Stimulated activated CD8-positive, alpha-beta memory T cell treated with anti-CD3 and anti-CD28 coated beads, Interleukin-4, amount 100 ng/mL, for 4 hours (primary cell): ENCODE measurements around the gene PLCH2.

Experiments
- DNase-seq, 2 donors: peaks; one replicate each; pipeline ENCODE4 v3.0.0-alpha.2; 2020; ENCODE audit warnings: low read depth in 2 of 2, low spot score in 1 of 2

Gene PLCH2

DNA sequence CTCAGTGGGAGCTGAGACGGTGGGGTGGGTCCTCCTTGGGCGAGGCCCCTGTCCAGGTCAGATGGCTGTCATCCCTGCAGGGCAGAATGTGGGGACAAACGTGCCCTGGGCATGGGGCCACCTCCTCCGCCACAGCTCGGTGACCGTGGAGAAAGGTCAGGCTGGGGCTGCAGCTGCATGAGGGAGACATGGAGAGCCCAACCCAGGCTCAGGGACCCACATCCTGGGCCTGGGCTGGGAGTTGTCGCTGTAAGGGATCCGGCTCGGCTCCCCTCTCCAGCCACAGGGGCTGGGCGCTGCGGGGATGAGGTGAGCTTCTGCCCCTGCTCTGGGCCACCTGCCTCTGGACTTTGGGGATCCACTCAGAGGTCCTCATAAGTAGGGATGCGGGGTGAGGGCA is 518 bp upstream of the PLCH2 start:
- DNase-seq: no peak

DNA sequence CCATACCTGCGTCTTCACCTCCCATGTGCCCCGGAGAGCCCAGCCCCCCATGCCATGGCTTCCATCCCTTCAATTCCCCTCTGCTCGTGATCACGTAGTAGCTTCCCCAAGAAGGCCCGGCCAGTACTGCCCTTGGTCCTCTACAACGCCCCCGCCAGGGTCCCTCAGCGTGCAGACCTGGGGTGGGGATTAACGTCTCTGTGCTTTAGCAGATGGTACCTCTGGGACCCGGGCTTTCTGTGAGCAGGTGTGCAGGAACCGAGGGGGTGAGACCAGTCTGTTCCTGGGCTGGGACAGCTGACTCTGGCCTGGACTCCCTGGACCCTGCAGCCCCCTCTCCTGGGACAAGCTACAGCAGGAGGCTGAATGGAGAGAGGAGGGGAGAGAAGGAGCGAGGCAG is 1.2 kb downstream of the PLCH2 start:
- no peak for DNase-seq

DNA sequence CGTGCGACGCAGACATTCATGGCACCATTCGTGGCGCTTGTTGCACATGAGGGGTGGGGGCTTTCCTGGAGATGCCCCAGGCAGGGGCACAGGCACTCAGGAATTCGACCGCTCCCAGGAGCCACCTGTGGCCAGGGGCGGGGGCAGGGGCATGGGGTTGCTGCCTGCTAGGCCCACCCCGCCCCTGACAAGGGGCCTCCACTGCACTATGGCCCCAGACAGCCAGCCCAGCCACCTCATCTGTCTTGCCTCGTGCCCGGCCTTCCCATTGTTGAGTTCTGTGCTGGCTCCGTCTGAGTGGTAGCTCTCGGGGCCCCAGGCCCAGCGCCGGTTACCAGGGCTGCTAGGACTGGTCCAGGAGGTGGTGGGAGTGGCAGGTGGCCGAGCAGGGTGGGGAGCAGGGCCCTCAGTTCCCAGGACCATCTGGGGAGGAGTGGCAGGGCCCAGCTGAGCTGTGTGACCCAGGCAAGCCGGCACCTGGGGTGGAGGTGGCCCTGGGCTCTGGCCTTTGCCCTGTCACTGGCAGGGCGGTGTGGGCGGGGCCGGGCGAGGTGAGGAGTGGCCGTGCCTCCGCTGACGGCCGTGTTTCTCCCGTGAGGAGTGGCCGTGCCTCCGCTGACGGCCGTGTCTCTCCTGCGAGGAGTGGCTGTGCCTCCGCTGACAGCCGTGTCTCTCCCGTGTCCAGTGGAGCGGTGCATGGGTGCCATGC is 1.9 kb downstream of the PLCH2 start:
- DNase-seq: no peak

DNA sequence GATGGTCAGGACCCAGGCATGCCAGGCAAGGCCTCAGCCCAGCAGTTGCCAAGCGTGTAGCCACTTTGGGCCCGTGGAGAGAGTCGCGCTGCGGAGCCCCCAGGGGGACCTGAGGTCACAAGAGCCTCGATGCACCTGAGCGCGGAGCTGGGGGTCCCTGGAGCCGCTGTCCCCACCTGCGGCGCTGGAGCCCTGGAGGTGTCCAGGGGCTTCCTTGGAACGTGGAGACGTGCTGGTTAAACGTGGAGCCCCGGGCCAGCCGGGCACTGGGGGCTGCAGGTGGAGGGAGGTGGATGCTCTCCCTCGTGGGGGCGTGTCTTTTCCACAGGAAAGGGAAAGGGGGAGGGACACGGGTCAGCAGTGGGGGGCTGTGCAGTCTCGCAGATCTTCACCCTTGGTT is 3.1 kb downstream of the PLCH2 start:
- no peak for DNase-seq

DNA sequence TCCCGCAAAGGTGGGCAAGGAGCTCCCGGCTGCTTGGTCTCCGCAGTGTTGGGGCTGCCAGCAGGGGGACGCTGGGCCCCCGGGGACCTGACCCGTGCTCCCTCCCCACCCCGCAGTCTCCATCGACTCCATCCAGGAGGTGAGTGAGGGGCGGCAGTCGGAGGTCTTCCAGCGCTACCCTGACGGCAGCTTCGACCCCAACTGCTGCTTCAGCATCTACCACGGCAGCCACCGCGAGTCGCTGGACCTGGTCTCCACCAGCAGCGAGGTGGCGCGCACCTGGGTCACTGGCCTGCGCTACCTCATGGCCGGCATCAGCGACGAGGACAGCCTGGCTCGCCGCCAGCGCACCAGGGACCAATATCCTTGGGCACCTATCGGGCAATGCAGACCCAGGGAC is 3.5 kb downstream of the PLCH2 start:
- no peak for DNase-seq

DNA sequence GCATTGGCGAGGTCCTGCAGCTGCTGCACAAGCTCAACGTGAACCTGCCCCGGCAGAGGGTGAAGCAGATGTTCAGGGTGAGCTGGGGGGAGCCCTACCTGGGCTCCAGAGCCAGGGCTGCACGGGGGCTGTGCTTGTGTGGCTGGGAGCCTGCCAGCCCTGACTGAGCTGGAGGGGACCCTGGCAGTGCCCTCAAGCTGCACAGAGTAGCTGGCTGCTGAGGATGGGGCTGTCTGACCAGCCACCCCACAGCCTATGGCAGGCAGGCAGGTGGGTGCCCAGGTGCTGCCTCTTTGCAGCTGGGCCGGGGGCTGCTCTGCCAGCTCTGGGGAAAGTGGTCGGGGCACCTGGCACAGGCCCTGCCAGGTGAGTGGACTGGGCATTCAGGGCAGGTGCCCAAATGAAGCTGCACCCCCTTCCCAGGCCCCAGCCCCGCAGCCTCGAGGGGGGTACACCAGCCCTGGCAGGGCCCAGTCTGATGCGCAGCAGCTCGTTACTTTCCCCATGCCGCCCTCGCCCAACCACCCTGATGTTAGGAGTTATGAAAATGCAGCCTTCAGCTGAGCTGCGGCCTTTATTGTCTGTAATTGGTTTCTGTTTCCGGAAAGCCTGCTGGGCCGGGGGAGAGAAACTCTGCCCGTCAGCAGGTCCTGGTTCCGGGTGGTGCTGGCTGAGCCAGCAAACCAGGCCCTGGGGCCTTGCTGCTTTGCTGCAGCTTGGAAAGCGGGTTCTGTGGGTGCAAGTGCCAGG is 4.3 kb downstream of the PLCH2 start:
- DNase-seq: no peak

GRCh38 chr1:2480986-2481364 is 4.9 kb downstream of the PLCH2 start:
- DNase-seq: no peak

DNA sequence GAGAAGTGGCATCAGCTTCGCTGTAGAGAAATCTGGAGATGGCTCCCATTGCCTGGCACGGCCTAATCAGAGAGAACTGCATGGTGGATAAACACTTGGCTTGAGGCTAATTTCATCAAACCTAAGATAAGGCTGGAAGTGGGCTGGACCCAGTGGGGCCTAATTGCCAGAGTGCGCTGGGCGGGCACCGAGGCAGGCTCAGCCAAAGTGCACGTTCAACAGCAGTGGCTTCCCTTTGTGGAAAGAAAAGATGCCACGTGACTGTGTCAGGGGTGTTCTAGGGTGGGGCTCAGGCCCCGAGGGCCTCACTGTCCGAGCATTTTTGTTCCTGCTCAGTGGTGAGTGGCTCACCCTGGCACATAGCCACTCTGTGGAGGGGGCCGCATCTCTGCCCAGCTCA is 5.8 kb downstream of the PLCH2 start:
- no peak for DNase-seq

DNA sequence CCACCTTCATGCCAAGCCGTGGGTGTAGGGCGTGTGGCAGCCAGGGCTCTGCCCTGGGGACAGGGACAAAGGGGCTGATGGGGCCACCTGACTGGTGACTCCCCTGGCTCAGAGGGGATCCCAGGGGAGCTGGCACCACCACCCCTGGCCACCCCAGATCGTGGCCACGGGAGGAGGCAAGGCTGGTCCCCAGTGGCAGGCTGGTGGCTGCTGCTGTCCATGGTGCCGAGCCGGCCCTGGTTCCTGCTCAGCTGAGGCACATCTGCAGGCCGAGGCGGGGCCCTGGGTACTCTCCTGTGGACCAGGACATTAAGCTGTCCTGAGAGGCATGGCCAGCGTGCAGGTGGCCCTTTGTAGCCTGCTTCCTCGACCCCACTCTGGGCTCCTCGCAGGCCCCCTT is 6.5 kb downstream of the PLCH2 start:
- no peak for DNase-seq

GRCh38 chr1:2483026-2483425 is 6.9 kb downstream of the PLCH2 start:
- DNase-seq: no peak

DNA sequence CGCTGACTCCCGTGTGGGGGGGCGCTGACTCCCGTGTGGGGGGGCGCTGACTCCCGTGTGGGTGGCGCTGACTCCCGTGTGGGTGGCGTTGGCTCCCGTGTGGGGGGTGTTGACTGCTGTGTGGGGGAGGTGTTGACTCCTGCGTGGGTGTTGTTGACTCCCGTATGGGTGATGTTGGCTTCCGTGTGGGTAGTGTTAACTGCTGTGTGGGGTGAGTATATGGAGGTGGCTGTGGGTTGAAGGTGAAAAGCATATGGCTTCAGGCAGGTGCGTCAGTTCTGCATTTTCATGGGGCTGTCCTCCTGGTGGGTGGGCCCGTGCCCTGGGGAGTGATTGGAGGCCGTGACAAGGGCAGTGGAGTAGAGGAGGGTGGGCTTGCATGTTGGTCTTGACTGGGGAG is 7.9 kb downstream of the PLCH2 start:
- DNase-seq: no peak

DNA sequence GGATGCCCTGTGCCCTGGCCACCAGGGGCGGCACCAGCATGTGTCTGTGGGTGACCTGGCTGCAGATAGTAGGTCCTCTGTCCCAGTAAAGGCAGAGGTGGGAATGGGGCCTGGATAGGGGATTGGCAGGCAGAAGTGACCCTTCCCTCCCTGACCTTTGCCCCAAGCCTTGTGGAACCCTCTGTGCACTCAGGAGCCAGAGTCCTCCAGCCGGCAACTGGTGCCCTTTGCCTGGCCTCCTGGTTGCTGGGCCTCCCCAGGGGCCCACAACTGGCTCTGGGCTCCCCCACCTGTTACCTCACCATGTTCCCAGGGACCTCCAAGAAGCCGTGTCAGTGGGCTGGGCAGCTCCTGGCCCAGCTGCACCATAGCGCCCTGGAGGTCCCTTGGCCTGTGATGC is 10.0 kb downstream of the PLCH2 start:
- DNase-seq: no peak

DNA sequence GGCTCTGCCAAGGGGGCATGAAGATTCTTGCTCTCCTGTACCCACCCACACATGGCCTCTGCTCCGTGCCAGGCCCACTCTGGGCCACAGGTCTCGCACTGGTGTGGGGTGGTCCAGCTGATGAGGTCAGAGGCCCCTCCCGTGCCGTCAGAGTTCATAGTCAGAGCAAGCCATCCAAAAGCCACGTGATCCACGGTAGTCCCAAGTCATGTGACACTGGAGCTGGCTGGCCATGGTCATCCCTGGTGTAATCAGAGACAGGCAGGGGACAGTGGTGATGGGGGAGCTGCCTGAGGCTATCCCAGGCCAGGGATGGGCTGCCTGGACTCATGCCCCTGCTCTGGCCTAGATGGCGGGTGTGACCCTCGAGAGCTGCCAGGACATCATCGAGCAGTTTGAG is 10.5 kb downstream of the PLCH2 start:
- no peak for DNase-seq

- DNase-seq: no peak
Observed at GRCh38 chr1:2488688-2489087, 12.6 kb downstream of the PLCH2 start.

DNA sequence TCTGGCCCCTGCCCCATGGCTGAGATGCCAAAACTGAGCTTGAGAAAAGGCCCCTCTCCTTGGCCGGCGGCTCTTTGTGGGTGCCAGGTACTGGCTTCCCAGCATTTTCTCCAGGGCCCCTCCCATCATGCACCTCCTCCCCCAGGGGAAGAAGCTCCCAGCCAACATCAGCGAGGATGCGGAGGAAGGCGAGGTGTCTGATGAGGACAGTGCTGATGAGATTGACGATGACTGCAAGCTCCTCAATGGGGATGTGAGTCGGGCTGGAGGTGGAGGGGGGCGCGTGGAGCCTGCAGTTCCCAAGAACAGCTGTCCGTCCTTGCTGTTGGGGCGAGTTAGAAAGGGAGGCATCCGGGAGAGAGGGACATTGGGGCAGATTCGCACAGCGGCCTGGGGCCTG is 13.5 kb downstream of the PLCH2 start:
- DNase-seq: no peak

DNA sequence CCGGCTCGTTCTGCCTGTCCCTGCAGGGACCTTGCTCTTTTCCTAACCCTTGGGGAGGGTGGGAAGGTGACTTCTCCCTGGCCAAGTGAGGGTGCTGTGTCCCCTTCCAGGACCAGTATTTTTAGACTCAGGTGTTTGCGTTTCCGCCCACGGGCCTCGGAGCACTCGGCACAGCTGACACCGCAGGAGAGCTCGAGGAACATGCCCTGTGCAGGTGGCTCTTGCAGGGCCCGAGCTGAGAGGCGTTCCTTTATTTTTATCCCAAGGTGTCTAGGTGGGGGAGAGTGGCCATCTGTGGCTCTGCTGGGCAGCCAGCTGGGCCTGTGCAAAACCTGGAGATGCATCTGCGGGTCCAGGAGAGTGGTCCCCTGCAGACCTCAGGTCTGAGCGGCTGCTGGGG is 16.0 kb downstream of the PLCH2 start:
- no peak for DNase-seq

GRCh38 chr1:2493218-2493617 is 17.1 kb downstream of the PLCH2 start:
- no peak for DNase-seq

DNA sequence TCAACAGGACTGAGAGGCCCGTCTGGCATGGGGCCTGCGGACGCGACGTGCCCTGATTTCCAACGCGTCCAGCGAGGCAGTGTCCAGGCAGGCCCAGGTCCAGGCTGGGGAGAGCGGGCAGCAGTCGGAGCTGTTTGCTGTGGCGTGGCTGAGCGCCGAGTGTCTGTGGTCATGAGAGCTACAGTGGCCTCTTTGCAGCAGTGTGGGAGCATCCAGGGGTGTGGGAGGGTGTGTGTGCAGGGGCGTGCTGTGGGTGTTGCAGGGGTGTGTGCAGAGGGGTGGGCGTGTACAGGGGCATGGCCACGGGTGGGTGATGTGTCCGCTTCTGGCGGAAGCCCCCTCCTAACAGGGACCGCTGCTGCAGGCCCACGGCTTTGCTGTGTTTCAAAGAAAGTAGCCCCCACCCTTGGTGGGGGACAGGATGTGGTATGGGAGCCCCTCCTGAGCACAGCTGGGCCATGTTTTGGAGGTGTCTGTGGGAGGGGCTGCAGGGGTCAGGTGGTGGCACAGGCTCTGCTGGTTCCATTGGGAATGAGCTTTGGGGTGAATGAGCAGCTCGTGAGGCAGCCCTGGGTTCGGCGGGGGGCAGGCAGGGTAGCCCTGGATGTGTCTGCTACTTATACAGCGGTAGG is 17.7 kb downstream of the PLCH2 start:
- no peak for DNase-seq

DNA sequence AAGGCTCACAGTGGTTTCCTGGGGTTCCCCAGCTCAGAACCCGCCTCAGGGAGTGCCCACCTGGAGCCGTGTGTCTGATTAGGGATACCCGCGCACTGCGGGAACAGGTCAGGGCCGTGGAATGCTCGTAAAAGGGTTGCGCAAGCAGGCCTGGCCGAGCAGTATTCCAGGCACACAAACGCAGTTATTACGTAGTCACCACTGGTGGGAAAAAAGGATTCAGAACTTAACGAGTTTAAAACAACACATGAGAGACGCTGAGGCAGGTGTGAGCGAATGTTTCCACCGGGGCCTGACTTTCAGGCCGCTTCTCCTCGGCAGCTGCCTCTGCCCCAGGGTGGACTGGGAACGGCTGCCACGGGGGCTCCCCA is 18.2 kb downstream of the PLCH2 start:
- DNase-seq: no peak

DNA sequence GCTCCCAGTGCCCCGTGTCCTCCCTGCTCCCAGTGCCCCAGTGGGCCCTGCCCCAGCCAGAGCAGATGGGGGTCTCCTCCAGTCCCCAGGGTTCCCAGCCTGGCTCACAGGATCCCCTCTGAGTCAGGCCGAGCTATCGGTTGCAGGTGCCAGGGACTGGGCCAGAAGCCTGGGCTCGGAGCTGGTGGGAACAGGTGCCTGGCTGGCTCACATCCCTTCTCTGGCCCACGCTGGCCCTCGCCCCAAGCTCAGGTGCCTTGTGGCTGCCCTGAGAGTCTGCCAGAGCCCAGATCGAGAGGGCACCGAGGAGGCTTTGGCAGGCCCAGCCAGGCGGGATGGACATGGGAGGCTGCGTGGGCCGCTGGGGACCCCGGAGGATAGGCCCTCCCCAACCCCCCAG is 18.9 kb downstream of the PLCH2 start:
- no peak for DNase-seq

GRCh38 chr1:2495546-2495945 is 19.5 kb downstream of the PLCH2 start:
- no peak for DNase-seq

GRCh38 chr1:2496087-2496622 is 20.1 kb downstream of the PLCH2 start:
- DNase-seq: no peak
